ENCODE data around the gene PNKD. TPM values are rescaled to one million over a fixed set of nuclear protein-coding genes. Genes with fewer than 3 reads are reported as not detected.

PNKD gene
- total RNA-seq, 1 experiment from 2014 or later: 97.7 TPM

DNA sequence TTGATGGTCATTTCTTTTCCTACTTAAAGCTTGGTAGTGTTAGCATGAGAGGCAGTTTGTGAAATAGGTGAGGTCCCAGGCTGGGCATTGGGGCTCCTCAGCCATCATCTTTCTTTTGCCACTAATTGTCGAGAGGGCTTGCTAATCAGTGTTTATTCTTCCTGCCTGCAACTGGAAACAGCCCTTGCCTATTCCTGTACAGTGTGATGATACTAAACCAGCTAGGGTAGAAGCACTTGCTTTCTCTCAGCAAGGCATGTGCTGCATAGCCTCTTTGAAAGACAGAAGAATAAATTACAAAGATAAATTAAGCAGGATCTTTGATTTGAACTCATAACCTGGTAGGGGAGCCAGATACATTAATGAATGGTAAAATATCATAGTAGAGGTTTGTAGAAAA lies 26.1 kb upstream of the PNKD start:
- no peak overlapping the region for H3K4me2 ChIP-seq (ENCODE audit: low read length)
- H3K36me3 ChIP-seq (ENCODE audit: low read depth, low read length): peaks cover 58% of the 10 kb centered on the region
- no TSS peak for BruUV-seq (replicated peaks)
- H4K20me1 ChIP-seq (ENCODE audit: low read length): no peaks in the 10 kb centered on the region
- intact Hi-C loops (cut with micrococcal nuclease): no loop called here
- ChIA-PET POLR2A (ENCODE audit: unreplicated experiment) (no interaction called here), CTCF (no interaction called here)
- H2AFZ ChIP-seq (ENCODE audit: low read length): no peak overlapping the region
- no peaks in the 10 kb centered on the region for H3K79me2 ChIP-seq (ENCODE audit: low read length)
- H3K27me3 ChIP-seq (ENCODE audit: low read length): no peaks in the 10 kb centered on the region
- H3K4me1 ChIP-seq (ENCODE audit: insufficient read depth, low read length): no peaks in the 10 kb centered on the region
- no peaks in the 10 kb centered on the region for H3K9me3 ChIP-seq (ENCODE audit: low read length)
- H3K9me2 ChIP-seq (replicated peaks; ENCODE audit: low read length): no peaks in the 10 kb centered on the region
- H3K4me3 ChIP-seq (ENCODE audit: low read length): no peak overlapping the region
- no peaks in the 10 kb centered on the region for H3F3A ChIP-seq (ENCODE audit: low read length, unreplicated experiment)
- H3K27ac ChIP-seq (ENCODE audit: low read length): no peak overlapping the region
- TF ChIP-seq EZH2 (IDR thresholded peaks at IDR 0.05; ENCODE audit: low read length, unreplicated experiment) (no peak), EZH2phosphoT487 (IDR thresholded peaks at IDR 0.05; ENCODE audit: borderline replicate concordance, low read length) (no peak), CTCF (conservative IDR thresholded peaks at IDR 0.05; ENCODE audit: low read depth, low read length) (no peak)
- no peak overlapping the region for H3K9ac ChIP-seq (ENCODE audit: low read length)
- DNase-seq (no peak), ATAC-seq (no peak)

GRCh38 chr2:218244665-218245064 lies 25.7 kb upstream of the PNKD start:
- Histone ChIP-seq H3K9ac (ENCODE audit: low read length) (no peak overlapping the region), H3K79me2 (ENCODE audit: low read length) (no peaks in the 10 kb centered on the region), H3F3A (ENCODE audit: low read length, unreplicated experiment) (no peaks in the 10 kb centered on the region), H3K9me2 (replicated peaks; ENCODE audit: low read length) (no peaks in the 10 kb centered on the region), H3K27me3 (ENCODE audit: low read length) (no peaks in the 10 kb centered on the region), H3K9me3 (ENCODE audit: low read length) (no peaks in the 10 kb centered on the region), H4K20me1 (ENCODE audit: low read length) (no peaks in the 10 kb centered on the region), H3K4me3 (ENCODE audit: low read length) (no peak overlapping the region), H3K36me3 (ENCODE audit: low read depth, low read length) (peaks cover 61% of the 10 kb centered on the region), H3K27ac (ENCODE audit: low read length) (no peak overlapping the region), H3K4me2 (ENCODE audit: low read length) (no peak overlapping the region), H3K4me1 (ENCODE audit: insufficient read depth, low read length) (no peaks in the 10 kb centered on the region), H2AFZ (ENCODE audit: low read length) (no peak overlapping the region)
- ChIA-PET CTCF (no interaction called here), POLR2A (ENCODE audit: unreplicated experiment) (no interaction called here)
- DNase-seq (no peak), ATAC-seq (no peak)
- TF ChIP-seq EZH2phosphoT487 (IDR thresholded peaks at IDR 0.05; ENCODE audit: borderline replicate concordance, low read length) (no peak), CTCF (conservative IDR thresholded peaks at IDR 0.05; ENCODE audit: low read depth, low read length) (no peak), EZH2 (IDR thresholded peaks at IDR 0.05; ENCODE audit: low read length, unreplicated experiment) (no peak)
- BruUV-seq (replicated peaks): no TSS peak
- intact Hi-C loops (cut with micrococcal nuclease): no loop called here

- H3K4me2 ChIP-seq (ENCODE audit: low read length): no peak overlapping the region
- TF ChIP-seq CTCF (conservative IDR thresholded peaks at IDR 0.05; ENCODE audit: low read depth, low read length) (no peak), EZH2 (IDR thresholded peaks at IDR 0.05; ENCODE audit: low read length, unreplicated experiment) (no peak)
- H3K4me3 ChIP-seq (ENCODE audit: low read length): no peak overlapping the region
- H3K9me3 ChIP-seq (ENCODE audit: low read length): no peaks in the 10 kb centered on the region
- H3K27me3 ChIP-seq (ENCODE audit: low read length): no peaks in the 10 kb centered on the region
- H2AFZ ChIP-seq (ENCODE audit: low read length): no peak overlapping the region
- CTCF ChIA-PET: no interaction called here
- BruUV-seq (replicated peaks): no TSS peak
- no peaks in the 10 kb centered on the region for H3F3A ChIP-seq (ENCODE audit: low read length, unreplicated experiment)
- ATAC-seq: no peak
- no peaks in the 10 kb centered on the region for H4K20me1 ChIP-seq (ENCODE audit: low read length)
- no peak overlapping the region for H3K27ac ChIP-seq (ENCODE audit: low read length)
- no peaks in the 10 kb centered on the region for H3K79me2 ChIP-seq (ENCODE audit: low read length)
- H3K9ac ChIP-seq (ENCODE audit: low read length): no peak overlapping the region
- DNase-seq: no peak
- intact Hi-C loops (cut with micrococcal nuclease): no loop called here
- no peaks in the 10 kb centered on the region for H3K4me1 ChIP-seq (ENCODE audit: insufficient read depth, low read length)
- no peaks in the 10 kb centered on the region for H3K9me2 ChIP-seq (replicated peaks; ENCODE audit: low read length)
- POLR2A ChIA-PET (ENCODE audit: unreplicated experiment): no interaction called here
- H3K36me3 ChIP-seq (ENCODE audit: low read depth, low read length): peaks cover 66% of the 10 kb centered on the region
Measured at GRCh38 chr2:218245214-218245613, 25.1 kb upstream of the PNKD start.
